ACC112 (cell line): ENCODE results near the gene ADCY3.
"Not testable (repeated sequence)": the region's sequence is repeated elsewhere in the genome, so short reads cannot be mapped to it uniquely, and the experiment has no call there.

Experiments used
- H2AFZ ChIP-seq: fragments of 200-600 bp; sonication (generic); one replicate; pipeline ENCODE4 v1.6.0; 2017; ENCODE audit warnings: antibody characterized with exemption, low read length; ENCODE audit not compliant: unreplicated experiment
- H3K27ac ChIP-seq: fragments of 200-600 bp; sonication (generic); 2 replicates; pipeline ENCODE4 v1.5.1; 2014; ENCODE audit warnings: low read depth, mild to moderate bottlenecking, antibody characterized with exemption, low read length, moderate library complexity
- H3K27me3 ChIP-seq: fragments of 200-600 bp; sonication (generic); 2 replicates; pipeline ENCODE4 v1.6.1; 2014; ENCODE audit warnings: mild to moderate bottlenecking, antibody characterized with exemption, low read length, moderate library complexity, mixed read lengths; ENCODE audit not compliant: insufficient read depth
- H3K36me3 ChIP-seq: fragments of 200-600 bp; sonication (generic); 2 replicates; pipeline ENCODE4 v1.6.1; 2016; ENCODE audit warnings: mild to moderate bottlenecking, antibody characterized with exemption, low read length, moderate library complexity, mixed read lengths; ENCODE audit not compliant: insufficient read depth
- H3K4me1 ChIP-seq: fragments of 200-600 bp; sonication (generic); one replicate; pipeline ENCODE4 v1.6.1; 2016; ENCODE audit warnings: low read length, mixed read lengths; ENCODE audit not compliant: insufficient read depth, unreplicated experiment, control insufficient read depth
- H3K4me3 ChIP-seq: fragments of 200-600 bp; sonication (generic); 2 replicates; pipeline ENCODE4 v1.5.1; 2014; ENCODE audit warnings: mild to moderate bottlenecking, low read depth, low read length
- H3K79me2 ChIP-seq: fragments of 200-600 bp; sonication (generic); one replicate; pipeline ENCODE4 v1.6.0; 2016; ENCODE audit warnings: low read length; ENCODE audit not compliant: control insufficient read depth, unreplicated experiment, insufficient read depth

The ADCY3 gene

GRCh38 chr2:24813691-24814137, 106.3 kb downstream of the ADCY3 start:
- Histone ChIP-seq H3K4me3 (no peak overlapping the region), H3K27ac (no peak overlapping the region), H3K79me2 (peaks cover 68% of the 10 kb centered on the region), H2AFZ (no peak overlapping the region), H3K36me3 (peaks cover 22% of the 10 kb centered on the region), H3K4me1 (peaks cover 36% of the 10 kb centered on the region), H3K27me3 (no peaks in the 10 kb centered on the region)

GRCh38 chr2:24809316-24810007, 110.6 kb downstream of the ADCY3 start:
- no peak overlapping the region for H2AFZ ChIP-seq
- peaks cover 13% of the 10 kb centered on the region for H3K36me3 ChIP-seq
- H3K27ac ChIP-seq: peak overlapping the region; percentile 68
- H3K4me1 ChIP-seq: peaks cover 25% of the 10 kb centered on the region
- no peaks in the 10 kb centered on the region for H3K27me3 ChIP-seq
- peak overlapping the region; percentile 47 for H3K4me3 ChIP-seq
- H3K79me2 ChIP-seq: peaks cover 78% of the 10 kb centered on the region

- Histone ChIP-seq H3K4me3 (peak overlapping the region; percentile 20; the same call in 1 of the 2 replicates), H3K27ac (peak overlapping the region; percentile 51), H3K27me3 (no peaks in the 10 kb centered on the region), H3K79me2 (peaks cover 52% of the 10 kb centered on the region), H3K36me3 (peaks cover 8% of the 10 kb centered on the region; the same call in 1 of the 2 replicates), H3K4me1 (peaks cover 25% of the 10 kb centered on the region), H2AFZ (no peak overlapping the region)
Observed at GRCh38 chr2:24806661-24807036, 113.4 kb downstream of the ADCY3 start.

- peak overlapping the region; percentile 20; the same call in 1 of the 2 replicates for H3K4me3 ChIP-seq
- H3K36me3 ChIP-seq, H2AFZ ChIP-seq, H3K27me3 ChIP-seq: not testable (repeated sequence)
- peaks cover 25% of the 10 kb centered on the region for H3K4me1 ChIP-seq
- peaks cover 50% of the 10 kb centered on the region for H3K79me2 ChIP-seq
- H3K27ac ChIP-seq: peak overlapping the region; percentile 51
Observed at GRCh38 chr2:24805811-24806660, 114.0 kb downstream of the ADCY3 start.

GRCh38 chr2:24800487-24800886, 119.5 kb downstream of the ADCY3 start:
- not testable (repeated sequence) for H3K27ac ChIP-seq, H3K27me3 ChIP-seq, H2AFZ ChIP-seq, H3K4me1 ChIP-seq, H3K4me3 ChIP-seq
- Histone ChIP-seq H3K79me2 (peaks cover 44% of the 10 kb centered on the region), H3K36me3 (peaks cover 26% of the 10 kb centered on the region)

- H3K79me2 ChIP-seq: peaks cover 65% of the 10 kb centered on the region
- no peak overlapping the region for H3K27ac ChIP-seq
- H3K4me3 ChIP-seq: no peak overlapping the region
- H3K4me1 ChIP-seq: peaks cover 10% of the 10 kb centered on the region
- no peak overlapping the region for H2AFZ ChIP-seq
- H3K36me3 ChIP-seq: peaks cover 26% of the 10 kb centered on the region
- no peaks in the 10 kb centered on the region for H3K27me3 ChIP-seq
Observed at GRCh38 chr2:24797644-24798043, 122.4 kb downstream of the ADCY3 start.

- H2AFZ ChIP-seq: peak overlapping the region; percentile 41
- H3K79me2 ChIP-seq: peaks cover 53% of the 10 kb centered on the region
- peak overlapping the region; percentile 82 for H3K4me3 ChIP-seq
- H3K36me3 ChIP-seq: peaks cover 14% of the 10 kb centered on the region
- H3K27ac ChIP-seq: peak overlapping the region; percentile 89
- peaks cover 18% of the 10 kb centered on the region for H3K4me1 ChIP-seq
- no peaks in the 10 kb centered on the region for H3K27me3 ChIP-seq
Observed at GRCh38 chr2:24793761-24794435, 126.1 kb downstream of the ADCY3 start.

- H3K79me2 ChIP-seq: peaks cover 48% of the 10 kb centered on the region
- H3K27ac ChIP-seq: peak within 1 kb of the TSS; percentile 89
Observed at GRCh38 chr2:24792874-24793760, 126.9 kb downstream of the ADCY3 start, which contains the start of the genes CENPO and PTRHD1. TSS of gene CENPO (plus strand) at chr2:24793425. CDS start at chr2:24793920, 495 bp downstream. TSS of gene PTRHD1 (minus strand) at chr2:24793391. CDS start at chr2:24793377, 14 bp downstream.

GRCh38 chr2:24792542-24792873, 127.5 kb downstream of the ADCY3 start:
- Histone ChIP-seq H3K79me2 (peaks cover 42% of the 10 kb centered on the region), H3K36me3 (peaks cover 6% of the 10 kb centered on the region), H3K4me1 (peaks cover 18% of the 10 kb centered on the region), H3K4me3 (peak overlapping the region; percentile 82), H2AFZ (peak overlapping the region; percentile 71), H3K27ac (no peak overlapping the region), H3K27me3 (no peaks in the 10 kb centered on the region)

More at GRCh38 chr2:24792874-24793760, 126.9 kb downstream of the ADCY3 start, which contains the start of the genes CENPO and PTRHD1:
- H3K4me3 ChIP-seq: peak within 1 kb of the TSS; percentile 82
- H3K36me3 ChIP-seq: peaks cover 12% of the 10 kb centered on the region
- peaks cover 18% of the 10 kb centered on the region for H3K4me1 ChIP-seq
- peak within 1 kb of the TSS; percentile 71 for H2AFZ ChIP-seq
- no peaks in the 10 kb centered on the region for H3K27me3 ChIP-seq
